GM10248 (cell line): ENCODE data around the gene RAB8B.
"Not testable (repeated sequence)": the region's sequence is repeated elsewhere in the genome, so short reads cannot be mapped to it uniquely, and the experiment has no call there.

Experiments used
- CTCF ChIA-PET: fragments of 300-600 bp; sonication (Branson Sonifier 250); formaldehyde crosslinking; extraction: SDS; loops from one replicate; lab custom pipeline; 2021; ENCODE audit warnings: antibody characterized with exemption; lab: Yijun Ruan, JAX
- POLR2A ChIA-PET: fragments of 350-650 bp; sonication (Branson Sonifier 250); formaldehyde crosslinking; extraction: SDS; loops from one replicate; lab custom pipeline; 2020; ENCODE audit warnings: antibody characterized with exemption; lab: Yijun Ruan, JAX
- DNase-seq: peaks from one replicate; pipeline ENCODE4 v3.0.0; 2012; ENCODE audit errors: extremely low spot score
- CTCF ChIP-seq: IDR thresholded peaks from 2 replicates; pipeline ENCODE4 v1.5.1; 2012; ENCODE audit warnings: mild to moderate bottlenecking, low read depth; ENCODE audit errors: extremely low read depth, missing control alignments, control extremely low read depth

Gene RAB8B

GRCh38 chr15:63198371-63199250 is 9.2 kb downstream of the RAB8B start:
- POLR2A ChIA-PET = no interaction called here
- CTCF ChIA-PET = interaction anchor here (1.3 to 1.5 kb wide), 2 partner anchors 12 to 64 kb away, joined by 3 to 4 read pairs; no protein-coding TSS in a partner anchor
- no peak for TF ChIP-seq CTCF
- no peak for DNase-seq

- DNase-seq = no peak
- CTCF ChIA-PET = no interaction called here
- no peak for TF ChIP-seq CTCF
- POLR2A ChIA-PET = no interaction called here
These were observed 11.3 kb downstream of the RAB8B start for GRCh38 chr15:63200464-63201249.

DNA sequence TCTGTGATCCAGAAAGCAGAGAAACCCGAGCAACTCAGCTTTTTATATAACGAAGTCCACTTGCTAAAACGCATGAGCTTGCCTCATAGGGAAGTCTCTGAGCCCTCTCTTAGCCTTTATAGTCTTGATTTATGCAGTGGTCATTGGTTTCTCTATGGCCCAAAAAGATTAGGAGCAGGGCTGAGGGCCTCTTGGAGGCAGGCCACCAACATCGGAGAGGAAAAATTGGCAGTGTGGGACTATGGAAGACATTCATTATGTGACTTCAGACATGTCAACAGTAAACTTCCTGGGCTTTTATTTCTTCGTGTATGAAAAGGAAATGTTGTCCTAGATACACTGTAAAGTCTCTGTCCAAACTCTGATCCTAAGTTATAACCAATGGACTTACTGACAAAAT is 13.5 kb downstream of the RAB8B start:
- ChIA-PET POLR2A (interaction anchor here (1.5 kb wide), 1 partner anchor 11 kb away, joined by 4 read pairs; no protein-coding TSS in a partner anchor), CTCF (interaction anchor here (0.7 to 2.4 kb wide), 10 partner anchors 8 to 200 kb away, joined by 3 to 18 read pairs (median 4); no protein-coding TSS in a partner anchor)

DNA sequence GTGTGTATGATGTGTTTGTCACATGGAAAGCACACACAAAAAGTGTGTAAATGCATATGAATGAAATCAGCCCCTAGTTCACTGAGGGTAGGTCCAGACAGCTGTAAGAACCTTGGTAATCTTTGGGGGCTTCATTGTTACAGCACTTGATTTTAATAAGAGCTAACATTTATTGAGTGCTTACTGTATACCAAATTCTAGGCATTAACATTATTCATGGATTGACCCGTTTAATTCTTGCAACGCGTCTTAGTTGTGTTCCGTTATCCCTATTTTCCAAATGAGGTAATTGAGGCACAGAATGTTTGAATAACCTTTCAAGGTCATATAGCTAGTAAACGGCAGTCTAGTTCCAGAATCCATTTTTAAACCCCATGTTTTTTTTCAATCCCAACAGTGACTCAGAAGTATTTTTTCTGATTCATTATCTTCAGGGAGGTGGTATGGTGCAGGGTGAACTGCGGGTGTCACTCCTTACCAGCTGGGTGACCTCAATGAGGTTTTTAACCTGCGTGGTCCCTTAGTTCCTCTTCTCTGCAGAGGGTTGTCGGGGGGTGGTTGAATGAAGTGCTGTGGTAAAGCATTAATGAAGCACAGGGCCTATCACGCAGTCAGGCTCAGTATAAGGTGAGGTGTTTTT is 14.2 kb downstream of the RAB8B start:
- ChIA-PET CTCF (interaction anchor here (1.3 to 2.4 kb wide), 8 partner anchors 9 to 57 kb away, joined by 3 to 18 read pairs (median 4); no protein-coding TSS in a partner anchor), POLR2A (interaction anchor here (1.5 kb wide), 1 partner anchor 12 kb away, joined by 4 read pairs; no protein-coding TSS in a partner anchor)
- no peak for TF ChIP-seq CTCF
- DNase-seq = no peak

More for the DNA sequence above, 13.5 kb downstream of the RAB8B start:
- no peak for TF ChIP-seq CTCF
- DNase-seq = no peak

GRCh38 chr15:63206079-63206478 is 16.7 kb downstream of the RAB8B start:
- ChIA-PET CTCF (interaction anchor here (1.2 kb wide), 1 partner anchor 31 kb away, joined by 3 read pairs; no protein-coding TSS in a partner anchor), POLR2A (no interaction called here)
- TF ChIP-seq CTCF = no peak

GRCh38 chr15:63208824-63209223 is 19.4 kb downstream of the RAB8B start:
- CTCF ChIA-PET, DNase-seq, POLR2A ChIA-PET: not testable (repeated sequence)

More at GRCh38 chr15:63206079-63206478, 16.7 kb downstream of the RAB8B start:
- DNase-seq = no peak
